PC-3 (cell line): ENCODE results near the gene ASCL5.

ENCODE experiments used
- EZH2 ChIP-seq: fragments of 300-600 bp; sonication (generic); IDR thresholded peaks from one replicate; pipeline ENCODE4 v1.6.1; 2017; ENCODE audit warnings: antibody characterized with exemption, mild to moderate bottlenecking, low read length; ENCODE audit not compliant: unreplicated experiment
- EZH2phosphoT487 ChIP-seq: fragments of 300-600 bp; sonication (generic); IDR thresholded peaks from 2 replicates; pipeline ENCODE4 v1.6.1; 2018; ENCODE audit warnings: mild to moderate bottlenecking, antibody characterized with exemption, low read length, borderline replicate concordance
- TF ChIP-seq, protein P1 (sequence below): fragments of 300-600 bp; sonication (generic); conservative IDR thresholded peaks from 2 replicates; pipeline ENCODE4 v1.5.1; 2017; ENCODE audit warnings: antibody characterized with exemption, low read depth, mild to moderate bottlenecking, low read length

DNA sequence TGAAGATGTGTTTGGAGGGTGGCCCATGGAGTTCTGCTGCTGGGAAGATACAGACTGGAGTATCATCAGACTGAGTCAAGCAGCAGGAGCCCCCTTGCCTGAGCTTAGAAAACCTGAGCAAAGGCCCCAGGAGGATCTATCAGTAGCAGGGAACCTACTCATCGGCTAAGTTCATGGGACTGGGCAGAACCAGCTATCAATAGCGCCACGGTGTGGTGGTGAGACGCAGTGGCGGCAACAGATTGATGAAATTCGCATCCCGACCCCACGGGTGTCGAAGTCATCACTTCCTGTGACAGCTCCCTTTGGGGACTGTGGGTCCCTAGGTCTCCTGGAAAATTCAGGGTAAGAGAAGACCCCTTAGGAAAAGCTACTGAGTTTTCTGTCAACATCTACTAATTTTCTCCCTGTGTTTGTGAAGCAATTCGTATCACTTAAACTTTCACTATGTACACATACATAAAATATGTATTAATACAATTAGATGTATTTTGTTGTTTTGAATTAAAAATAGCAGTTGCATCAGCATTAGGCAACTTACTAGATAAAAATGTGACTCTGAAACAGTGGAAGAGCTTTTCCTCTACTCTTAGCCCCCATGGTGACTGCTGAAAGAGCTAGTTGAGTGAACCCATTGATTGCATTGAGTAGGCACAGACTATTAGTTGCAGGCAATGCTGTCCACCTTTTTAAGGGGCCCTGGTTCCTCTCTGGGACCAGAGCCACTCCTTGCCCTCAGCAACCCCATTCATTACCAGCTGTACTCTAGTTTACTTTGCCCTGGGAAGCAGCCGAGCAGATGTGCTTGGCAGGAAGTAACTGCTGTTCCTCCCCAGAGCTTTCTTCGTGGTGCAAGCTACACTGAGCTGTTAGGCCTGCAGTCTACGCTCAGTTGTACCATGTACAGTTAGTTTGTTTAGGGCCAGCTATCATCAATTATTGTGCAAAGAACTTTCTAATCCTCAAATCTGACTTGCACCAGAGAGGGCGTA lies 7.5 kb downstream of the ASCL5 start:
- TF ChIP-seq, protein P1, sequence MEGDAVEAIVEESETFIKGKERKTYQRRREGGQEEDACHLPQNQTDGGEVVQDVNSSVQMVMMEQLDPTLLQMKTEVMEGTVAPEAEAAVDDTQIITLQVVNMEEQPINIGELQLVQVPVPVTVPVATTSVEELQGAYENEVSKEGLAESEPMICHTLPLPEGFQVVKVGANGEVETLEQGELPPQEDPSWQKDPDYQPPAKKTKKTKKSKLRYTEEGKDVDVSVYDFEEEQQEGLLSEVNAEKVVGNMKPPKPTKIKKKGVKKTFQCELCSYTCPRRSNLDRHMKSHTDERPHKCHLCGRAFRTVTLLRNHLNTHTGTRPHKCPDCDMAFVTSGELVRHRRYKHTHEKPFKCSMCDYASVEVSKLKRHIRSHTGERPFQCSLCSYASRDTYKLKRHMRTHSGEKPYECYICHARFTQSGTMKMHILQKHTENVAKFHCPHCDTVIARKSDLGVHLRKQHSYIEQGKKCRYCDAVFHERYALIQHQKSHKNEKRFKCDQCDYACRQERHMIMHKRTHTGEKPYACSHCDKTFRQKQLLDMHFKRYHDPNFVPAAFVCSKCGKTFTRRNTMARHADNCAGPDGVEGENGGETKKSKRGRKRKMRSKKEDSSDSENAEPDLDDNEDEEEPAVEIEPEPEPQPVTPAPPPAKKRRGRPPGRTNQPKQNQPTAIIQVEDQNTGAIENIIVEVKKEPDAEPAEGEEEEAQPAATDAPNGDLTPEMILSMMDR: peak; percentile 100
- TF ChIP-seq EZH2phosphoT487: no peak
- no peak for TF ChIP-seq EZH2
